NCI-H187 (cell line): ENCODE measurements around the gene HTR3D.
"Not testable (repeated sequence)": the region's sequence is repeated elsewhere in the genome, so short reads cannot be mapped to it uniquely, and the experiment has no call there.

Source experiments
- DNase-seq, 2 experiments: peaks; one replicate each; lab custom pipeline; 2025; lab: John Stamatoyannopoulos, UW

The HTR3D gene

DNA sequence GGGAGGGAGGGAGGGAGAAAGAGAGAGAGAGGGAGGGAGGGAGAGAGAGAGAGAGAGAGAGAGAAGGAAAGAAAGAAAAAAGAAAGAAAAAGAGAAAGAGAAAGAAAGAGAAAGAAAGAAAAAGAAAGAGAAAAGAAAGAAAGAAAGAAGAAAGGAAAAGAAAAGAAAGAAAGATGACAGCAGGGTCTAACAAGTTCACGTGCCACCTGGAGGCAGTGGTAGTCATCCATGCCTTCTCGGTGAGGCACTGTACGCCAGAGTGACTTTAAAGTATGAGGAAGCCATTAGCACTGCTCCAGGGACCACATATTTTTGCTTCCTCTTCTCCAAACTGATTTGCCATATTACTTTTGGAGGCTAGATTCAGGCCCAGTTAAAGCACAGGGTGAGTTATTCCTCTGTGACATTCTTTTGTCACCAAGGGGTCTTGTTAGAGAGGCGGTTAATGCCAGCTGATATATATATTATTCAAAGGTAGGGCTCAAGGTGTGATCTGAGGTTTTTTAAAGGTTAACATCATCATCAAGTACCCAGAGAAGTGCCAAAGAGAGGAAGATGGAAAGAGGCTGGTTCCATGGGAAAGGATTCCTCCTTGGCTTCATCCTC is at the start of gene HTR3D:
Gene HTR3D, plus strand, starts transcription at position 556 of the 606 bp plus-strand sequence. Its CDS starts 0 bp downstream, at position 556.
- DNase-seq, result no peak

DNA sequence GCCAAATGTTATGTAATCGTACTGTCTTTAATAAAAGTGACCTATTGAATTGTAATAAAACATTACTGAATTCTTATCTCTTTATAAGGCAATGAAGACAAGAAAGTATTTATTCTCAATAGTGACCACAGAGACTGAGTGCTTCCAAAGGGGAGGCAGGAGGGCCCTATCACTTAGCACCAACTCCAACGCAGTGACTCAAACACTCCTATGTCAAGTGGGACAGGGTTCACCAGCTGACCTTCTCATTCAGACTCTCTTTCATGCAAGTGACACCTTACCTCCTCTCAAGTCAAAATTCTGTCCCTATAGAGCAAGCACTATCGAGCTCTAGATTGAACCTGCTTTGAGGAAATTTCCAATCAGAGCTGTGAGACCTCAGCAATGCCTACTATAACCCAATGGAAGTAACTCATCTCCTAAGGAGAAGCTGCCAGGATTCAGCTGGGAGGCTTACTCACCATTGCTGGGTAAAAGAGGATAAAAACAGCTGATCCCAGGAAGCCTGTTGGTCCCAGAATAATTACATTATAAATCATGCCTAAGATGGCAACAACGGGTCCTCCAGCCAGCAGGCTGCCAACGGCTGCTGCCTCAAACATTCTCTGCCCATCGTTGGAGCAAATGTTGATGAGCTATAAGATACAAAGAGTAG is 49.4 kb upstream of the HTR3D start:
- DNase-seq, result peak; percentile 14 to 35

- DNase-seq, result no peak
These were observed 47.3 kb upstream of the HTR3D start for GRCh38 chr3:183984127-183984740.

DNA sequence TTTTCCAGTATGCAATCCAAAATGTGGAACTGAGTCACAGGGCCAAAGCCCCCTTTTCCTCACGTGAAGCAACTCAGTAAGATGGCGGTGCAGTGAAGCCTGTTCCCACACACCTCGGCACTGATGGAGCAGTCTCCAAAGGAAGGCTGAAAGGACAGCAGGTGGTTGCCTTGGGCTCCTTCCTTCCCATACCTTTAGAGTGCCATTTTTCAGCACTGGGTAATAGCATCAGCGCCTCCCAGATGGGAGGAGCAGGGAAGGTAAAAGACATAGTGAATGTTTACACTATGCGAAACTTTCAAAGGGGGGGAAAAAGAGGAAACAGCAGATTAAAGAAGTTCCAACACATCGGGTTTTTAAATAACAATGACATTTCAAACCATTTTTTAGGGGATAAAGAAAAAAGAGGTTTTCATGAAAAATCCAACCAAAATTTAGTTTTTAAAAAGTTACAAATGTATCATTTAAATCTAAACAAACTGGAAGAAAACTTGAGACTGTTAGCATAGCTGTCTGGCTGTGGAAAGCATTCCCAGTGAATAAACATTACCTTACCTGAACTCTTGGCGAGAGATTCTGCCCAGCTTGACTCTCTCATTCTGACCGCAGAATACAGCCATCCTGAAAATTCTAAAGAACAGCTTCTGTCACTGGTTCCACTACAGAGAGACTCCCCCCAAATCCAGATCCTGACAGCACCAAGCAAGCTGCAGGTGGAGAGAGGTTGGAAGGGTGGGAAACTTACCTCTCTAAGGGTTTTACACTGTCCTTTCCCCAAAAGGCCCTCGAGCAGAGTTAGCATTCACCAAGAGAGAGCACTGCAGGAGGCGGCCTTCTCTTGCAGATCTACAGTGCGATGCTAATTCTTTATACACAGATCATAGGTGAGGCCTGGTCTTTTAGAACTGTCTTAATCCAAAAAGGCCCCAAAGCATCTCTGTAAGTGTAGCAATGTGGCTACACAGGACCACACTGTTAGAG is 46.5 kb upstream of the HTR3D start:
- no peak for DNase-seq

- DNase-seq, result no peak
These were observed 44.4 kb upstream of the HTR3D start for GRCh38 chr3:183987000-183987600.

DNA sequence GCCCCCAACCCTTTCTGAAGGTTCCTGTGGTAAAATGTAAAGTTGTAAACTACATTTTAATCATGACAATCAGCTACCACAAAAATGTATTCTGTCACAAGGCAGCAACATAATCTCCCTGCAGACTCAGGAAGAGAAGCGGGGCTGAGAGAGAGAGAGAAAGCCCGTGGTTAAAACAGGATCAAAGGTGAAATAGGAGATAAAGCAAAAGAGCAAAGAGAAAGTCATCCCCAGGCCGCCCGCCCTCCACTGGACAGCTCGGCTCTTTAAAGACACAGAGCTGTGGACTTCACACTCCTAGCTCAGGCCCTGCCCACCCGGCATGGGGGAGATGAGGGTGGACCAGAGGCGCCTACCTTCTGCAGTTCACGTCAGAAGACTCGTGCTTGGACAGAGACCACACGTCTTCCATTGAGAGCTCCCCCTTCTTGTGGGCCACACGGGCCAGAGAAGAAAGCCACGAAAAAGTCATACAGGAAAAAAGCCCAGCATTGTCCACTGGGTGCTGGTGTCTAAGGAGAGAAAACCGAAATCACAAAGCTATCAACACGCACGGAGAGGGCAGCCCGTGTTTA is 43.2 kb upstream of the HTR3D start:
- no peak for DNase-seq

DNA sequence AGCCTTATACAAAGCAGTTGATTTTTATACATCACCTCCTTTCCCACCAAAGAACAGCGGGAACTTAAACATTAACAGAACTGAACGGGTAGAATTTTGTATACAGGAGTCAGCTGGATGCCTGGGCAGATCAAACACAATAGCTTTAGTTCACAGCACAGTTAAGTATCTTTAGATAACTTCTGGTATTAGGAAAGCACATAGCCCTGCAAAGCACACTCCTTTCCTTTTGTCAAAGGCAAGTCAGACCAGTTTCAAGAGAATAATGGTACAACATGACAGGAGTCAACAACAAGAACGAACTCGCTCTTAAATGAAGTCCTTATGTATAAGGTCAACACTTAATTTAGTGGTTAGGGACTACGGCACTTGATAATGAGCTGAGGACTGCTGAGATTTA is 40.1 kb upstream of the HTR3D start:
- DNase-seq, result no peak

- DNase-seq, result no peak
These were observed 29.8 kb upstream of the HTR3D start for GRCh38 chr3:184001761-184002160.

DNA sequence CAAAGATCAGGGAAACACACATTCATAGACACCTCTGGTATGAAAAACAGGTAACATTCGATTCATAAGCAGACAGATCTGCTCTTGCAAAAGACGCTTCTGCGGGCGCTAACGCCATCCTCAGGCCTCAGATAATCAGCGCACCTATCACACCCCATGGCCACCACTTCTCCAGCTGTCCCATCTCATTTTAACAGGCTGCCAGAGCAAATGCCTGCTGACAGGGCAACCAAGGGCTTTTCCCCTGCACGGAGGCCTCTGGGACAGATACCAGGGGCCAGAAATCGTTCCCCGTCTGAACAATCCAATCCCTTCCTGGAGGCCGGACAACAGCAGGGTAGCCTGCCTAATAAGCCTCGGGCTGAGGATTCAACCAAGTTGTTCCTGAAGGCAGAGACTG is 29.1 kb upstream of the HTR3D start:
- no peak for DNase-seq

DNA sequence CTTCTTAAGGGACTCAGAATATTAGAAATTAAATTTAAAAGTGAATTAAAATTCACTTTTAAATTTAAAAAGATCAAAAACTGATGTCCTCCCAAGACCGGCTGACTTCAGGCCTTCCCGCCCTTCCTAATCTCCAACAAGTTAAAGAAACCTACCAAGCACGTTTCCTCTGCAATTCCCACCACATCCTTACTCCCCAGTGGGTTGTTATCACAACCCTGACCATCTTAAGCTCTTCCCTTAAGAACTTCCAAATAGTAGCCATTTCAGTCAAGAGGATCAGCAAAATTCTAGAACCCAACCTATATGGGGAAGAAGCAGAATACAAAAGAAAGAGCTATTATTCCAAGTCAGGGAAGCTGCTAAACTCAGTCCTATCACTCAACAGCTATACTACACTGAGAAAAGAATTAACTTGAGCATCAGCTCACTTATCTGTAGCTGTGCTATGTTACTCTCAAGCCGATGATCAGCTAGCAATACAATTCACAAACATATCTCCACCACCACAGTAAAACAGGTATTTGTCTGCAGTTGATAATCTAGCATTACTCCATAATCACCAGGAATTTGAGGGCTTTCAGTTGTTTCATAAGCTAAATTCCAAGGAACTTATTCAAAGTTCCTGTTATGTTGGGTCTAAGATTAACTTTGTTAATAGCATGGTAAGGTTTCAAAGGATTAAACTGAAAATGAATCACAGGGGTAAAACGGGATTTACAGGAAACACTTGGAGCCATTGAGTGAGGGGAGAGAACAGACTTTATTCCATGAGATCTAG is 28.2 kb upstream of the HTR3D start:
- no peak for DNase-seq

DNA sequence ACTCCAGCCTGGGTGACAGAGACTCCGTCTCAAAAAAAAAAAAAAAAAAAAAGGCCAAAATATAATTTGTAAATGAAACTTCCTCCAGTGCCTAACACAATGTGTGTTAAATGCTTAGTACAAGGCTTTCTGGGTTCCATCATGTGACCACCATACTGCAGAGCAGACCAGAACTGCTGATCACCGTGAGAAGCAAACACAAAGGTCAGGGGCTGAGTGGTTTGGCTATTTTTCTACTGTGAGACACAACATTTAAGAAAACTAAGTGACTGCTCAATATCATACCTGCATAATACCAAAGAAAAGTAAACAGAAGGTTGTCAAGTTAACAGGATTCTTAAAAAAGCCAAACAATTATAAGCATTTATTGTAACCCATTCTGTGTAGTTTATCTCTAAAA is 27.1 kb upstream of the HTR3D start:
- no peak for DNase-seq

GRCh38 chr3:184005941-184006507 is 25.5 kb upstream of the HTR3D start:
- DNase-seq, result peak; percentile 79 to 89

DNA sequence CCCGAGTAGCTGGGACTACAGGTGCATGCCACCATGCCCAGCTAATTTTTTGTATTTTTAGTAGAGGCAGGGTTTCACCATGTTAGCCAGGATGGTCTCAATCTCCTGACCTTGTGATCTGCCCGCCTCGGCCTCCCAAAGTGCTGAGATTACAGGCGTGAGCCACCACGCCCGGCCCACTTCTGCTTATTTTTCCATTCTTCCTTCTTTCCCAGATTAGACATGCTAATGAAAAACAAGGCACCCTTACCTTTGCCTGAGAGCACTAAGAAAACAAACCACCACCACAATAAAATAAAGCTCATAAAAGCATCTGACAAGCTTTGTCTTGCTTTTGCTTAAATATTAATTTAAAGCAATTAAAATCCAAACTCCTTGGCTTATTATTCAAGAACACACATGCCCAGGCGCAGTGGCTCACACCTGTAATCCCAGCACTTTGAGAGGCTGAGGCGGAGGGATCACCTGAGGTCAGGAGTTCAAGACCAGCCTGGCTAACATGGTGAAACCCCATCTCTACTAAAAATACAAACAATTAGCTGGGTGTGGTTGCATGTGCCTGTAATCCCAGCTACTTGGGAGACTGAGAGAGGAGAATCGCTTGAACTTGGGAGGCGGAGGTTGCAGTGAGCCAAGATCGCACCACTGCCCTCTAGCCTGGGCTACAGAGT is 24.3 kb upstream of the HTR3D start:
- not testable (repeated sequence) for DNase-seq

DNA sequence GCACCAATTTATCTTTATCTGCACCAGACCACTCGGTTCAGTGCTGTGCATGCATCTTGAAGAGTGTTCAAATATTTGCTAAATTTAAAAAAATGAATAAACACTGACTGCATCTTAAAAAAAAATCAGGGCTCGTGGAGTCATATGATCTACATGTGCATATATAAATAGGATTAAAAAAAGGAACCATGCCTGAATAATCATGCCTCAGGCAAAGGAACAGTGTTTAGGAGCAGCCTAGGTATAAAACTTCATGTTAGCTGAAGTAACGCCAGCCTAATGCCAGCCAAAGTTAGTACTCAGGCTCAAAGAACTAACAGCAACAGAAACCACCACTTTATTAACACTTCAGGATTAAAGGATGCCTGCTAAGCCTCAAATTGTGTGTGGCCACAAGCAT is 23.4 kb upstream of the HTR3D start:
- no peak for DNase-seq

- no peak for DNase-seq
These were observed 20.2 kb upstream of the HTR3D start for GRCh38 chr3:184011230-184011876.

- DNase-seq, result no peak
These were observed 19.3 kb upstream of the HTR3D start for GRCh38 chr3:184011937-184012889.

DNA sequence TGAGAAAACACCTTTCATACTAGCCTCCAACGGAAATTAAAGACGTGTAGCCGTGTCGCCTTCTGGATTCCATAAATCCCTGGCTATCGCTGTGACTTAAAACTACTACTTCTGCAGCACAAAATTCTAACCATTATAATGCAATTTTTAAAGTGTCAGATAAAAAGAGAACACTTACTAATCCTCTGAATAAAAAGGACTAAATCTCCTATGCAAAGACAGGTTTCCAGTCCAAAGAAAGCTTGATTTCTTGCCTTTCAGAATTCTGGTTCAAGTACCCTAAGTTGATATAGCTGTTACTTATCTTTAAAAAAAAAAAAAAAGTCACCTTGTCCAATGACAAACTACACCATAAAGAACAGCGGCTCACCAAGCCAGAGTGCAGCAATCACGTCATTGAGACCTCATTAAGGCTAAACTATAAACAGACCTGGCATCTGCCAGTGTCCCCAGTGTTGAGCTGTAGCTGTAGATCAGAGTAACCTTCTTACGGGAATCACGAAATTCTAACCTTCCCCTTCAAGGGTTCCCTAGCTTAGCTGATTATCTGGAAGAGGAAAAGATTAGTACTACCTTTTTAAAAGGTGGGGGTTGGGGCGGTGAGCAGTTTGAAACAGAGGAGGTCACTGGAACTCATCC is 16.0 kb upstream of the HTR3D start:
- no peak for DNase-seq

DNA sequence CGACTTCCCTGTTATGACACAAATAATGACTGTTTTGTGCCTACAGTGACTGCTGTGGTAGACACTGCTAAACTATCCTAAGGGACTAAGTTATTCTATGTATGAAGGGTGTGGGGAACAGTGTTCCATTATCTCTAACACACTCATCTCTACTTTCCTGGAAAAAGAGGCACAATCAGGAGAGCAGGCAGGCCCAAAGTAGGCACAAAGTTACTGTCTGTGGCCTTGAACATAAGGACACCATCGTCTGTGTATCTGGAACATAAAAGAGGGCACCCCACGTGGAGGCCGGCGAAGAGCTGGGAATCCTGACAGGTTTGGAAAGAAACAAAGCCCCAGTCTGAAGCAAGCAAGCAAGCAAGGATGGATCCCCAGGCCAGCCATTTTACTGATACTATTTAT is 15.4 kb upstream of the HTR3D start:
- DNase-seq, result no peak
